Measurements from ENCODE around the gene UBE2D4. TPM values are rescaled to one million over a fixed set of nuclear protein-coding genes. Genes with fewer than 3 reads are reported as not detected.

UBE2D4 gene
- total and polyA plus RNA-seq, 9 donors: 9.1 to 32.1 (median 19.1) TPM

DNA sequence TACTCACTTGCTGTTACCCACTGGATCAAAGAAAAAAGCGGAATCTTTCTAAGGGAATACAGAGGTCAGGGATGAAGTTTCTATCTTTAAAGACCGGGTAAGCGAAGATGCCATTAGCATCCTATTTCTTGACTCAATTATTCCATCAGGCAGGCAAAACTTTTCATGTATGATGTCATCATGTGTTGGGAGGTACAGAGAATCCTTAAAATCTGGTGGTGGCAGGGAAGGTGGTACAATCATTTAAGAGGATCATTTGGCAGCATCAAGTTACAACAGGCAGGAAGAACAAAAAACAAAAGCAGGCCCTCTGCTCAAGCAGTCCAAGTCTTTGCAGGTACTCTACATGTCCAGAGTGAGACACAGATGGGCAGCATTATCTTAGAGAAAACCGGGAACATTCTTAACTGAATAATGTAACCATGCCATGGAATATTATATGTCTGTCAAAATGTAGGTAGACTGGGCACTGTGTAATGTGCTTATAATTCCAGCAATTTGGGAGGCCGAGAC lies 23.6 kb upstream of the UBE2D4 start:
- peaks cover 12% of the 10 kb centered on the region for H3K4me1 ChIP-seq (ENCODE audit: insufficient read depth)
- 93 to 94% (median 93%) methylated on average over 5 of the region's 5 CpGs for WGBS, 3 donors
- H3K36me3 ChIP-seq: no peaks in the 10 kb centered on the region
- no peak overlapping the region for H3K4me3 ChIP-seq
- no peaks in the 10 kb centered on the region for H3K27me3 ChIP-seq
- TF ChIP-seq POLR2A (IDR thresholded peaks at IDR 0.05) (no peak), EP300 (IDR thresholded peaks at IDR 0.05) (no peak), CTCF (IDR thresholded peaks at IDR 0.05) (no peak)
- DNase-seq: no peak
- no peaks in the 10 kb centered on the region for H3K9me3 ChIP-seq
- intact Hi-C loops (cut with DNase I): no loop called here
- no peak overlapping the region for H3K27ac ChIP-seq

- DNase-seq: no peak
- intact Hi-C loops (cut with DNase I): no loop called here
- 90 to 94% (median 94%) methylated on average over 5 of the region's 5 CpGs for WGBS, 3 donors
- H3K4me3 ChIP-seq: no peak overlapping the region
- peaks cover 12% of the 10 kb centered on the region for H3K4me1 ChIP-seq (ENCODE audit: insufficient read depth)
- H3K27me3 ChIP-seq: no peaks in the 10 kb centered on the region
- H3K9me3 ChIP-seq: no peaks in the 10 kb centered on the region
- H3K27ac ChIP-seq: peak overlapping the region in 1 of 2 donors; percentile 93
- TF ChIP-seq EP300 (IDR thresholded peaks at IDR 0.05) (no peak), POLR2A (IDR thresholded peaks at IDR 0.05) (no peak), CTCF (IDR thresholded peaks at IDR 0.05) (no peak)
- H3K36me3 ChIP-seq: no peaks in the 10 kb centered on the region
Observed at GRCh38 chr7:43904533-43905208, 21.6 kb upstream of the UBE2D4 start.

DNA sequence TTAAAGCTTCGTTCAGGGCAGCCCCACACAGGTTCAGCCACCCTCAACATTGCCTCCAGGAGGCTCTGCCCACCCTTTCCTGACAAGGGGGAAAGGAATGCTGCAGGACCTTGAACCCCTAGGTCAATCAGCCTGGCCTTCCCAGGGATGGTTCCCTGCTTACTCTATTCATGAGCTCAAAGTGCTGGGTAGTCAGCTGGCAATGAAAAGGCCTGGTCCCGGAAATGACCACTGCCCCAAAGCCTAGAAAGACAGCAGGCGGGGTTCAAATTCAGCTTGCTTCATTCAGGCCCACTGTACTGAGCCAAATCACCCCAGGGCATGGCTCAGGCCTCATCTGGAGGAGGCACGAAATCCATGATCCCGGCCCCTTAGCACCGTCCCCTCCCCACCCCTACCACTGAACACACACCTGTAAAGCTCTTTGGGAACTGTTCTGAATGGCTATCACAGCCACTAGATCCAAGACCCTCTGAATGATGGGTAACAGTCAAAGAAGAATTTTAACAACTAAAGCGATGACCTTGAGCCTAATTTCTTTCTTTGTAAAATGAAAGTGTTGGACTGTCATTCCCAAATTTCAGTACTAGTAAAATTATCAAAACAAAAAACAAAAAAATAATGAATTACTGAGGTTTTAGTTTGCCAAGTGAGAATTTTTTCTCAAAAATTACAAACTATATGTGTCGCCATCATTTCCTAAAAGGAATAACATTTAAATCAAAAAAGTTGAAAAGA lies 20.9 kb upstream of the UBE2D4 start:
- peak in 4 of 5 donors; percentile 23 to 47 (median 40) for DNase-seq

GRCh38 chr7:43905956-43906330 lies 20.3 kb upstream of the UBE2D4 start:
- intact Hi-C loops (cut with DNase I): no loop called here
- DNase-seq: peak; percentile 33 to 66 (median 49)
- no peaks in the 10 kb centered on the region for H3K27me3 ChIP-seq
- peaks cover 12% of the 10 kb centered on the region for H3K4me1 ChIP-seq (ENCODE audit: insufficient read depth)
- no peaks in the 10 kb centered on the region for H3K9me3 ChIP-seq
- H3K27ac ChIP-seq: peak overlapping the region; percentile 93 to 95
- no peaks in the 10 kb centered on the region for H3K36me3 ChIP-seq
- no peak for TF ChIP-seq POLR2A (IDR thresholded peaks at IDR 0.05)
- TF ChIP-seq CTCF (IDR thresholded peaks at IDR 0.05): no peak
- TF ChIP-seq EP300 (IDR thresholded peaks at IDR 0.05): no peak
- peak overlapping the region; percentile 81 for H3K4me3 ChIP-seq
- 0% methylated on average over 42 to 43 of the region's 43 CpGs for WGBS, 3 donors

More for the DNA sequence above, 20.9 kb upstream of the UBE2D4 start:
- Histone ChIP-seq H3K27me3 (no peaks in the 10 kb centered on the region), H3K4me3 (peak overlapping the region; percentile 81), H3K4me1 (ENCODE audit: insufficient read depth) (peaks cover 12% of the 10 kb centered on the region), H3K27ac (peak overlapping the region in 1 of 2 donors; percentile 93), H3K9me3 (no peaks in the 10 kb centered on the region), H3K36me3 (no peaks in the 10 kb centered on the region)
- WGBS, 3 donors: 28 to 29% (median 28%) methylated on average over 8 of the region's 8 CpGs
- intact Hi-C loops (cut with DNase I): no loop called here
- no peak for TF ChIP-seq POLR2A (IDR thresholded peaks at IDR 0.05)
- TF ChIP-seq EP300 (IDR thresholded peaks at IDR 0.05): no peak
- no peak for TF ChIP-seq CTCF (IDR thresholded peaks at IDR 0.05)
